Inferior parietal cortex (tissue), 1 donor: Measurements from ENCODE around the gene IPO13.

ENCODE experiments used
- DNase-seq: peaks from one replicate; pipeline ENCODE4 v3.0.0-alpha.2; 2016; ENCODE audit errors: extremely low spot score

IPO13 gene, protein sequence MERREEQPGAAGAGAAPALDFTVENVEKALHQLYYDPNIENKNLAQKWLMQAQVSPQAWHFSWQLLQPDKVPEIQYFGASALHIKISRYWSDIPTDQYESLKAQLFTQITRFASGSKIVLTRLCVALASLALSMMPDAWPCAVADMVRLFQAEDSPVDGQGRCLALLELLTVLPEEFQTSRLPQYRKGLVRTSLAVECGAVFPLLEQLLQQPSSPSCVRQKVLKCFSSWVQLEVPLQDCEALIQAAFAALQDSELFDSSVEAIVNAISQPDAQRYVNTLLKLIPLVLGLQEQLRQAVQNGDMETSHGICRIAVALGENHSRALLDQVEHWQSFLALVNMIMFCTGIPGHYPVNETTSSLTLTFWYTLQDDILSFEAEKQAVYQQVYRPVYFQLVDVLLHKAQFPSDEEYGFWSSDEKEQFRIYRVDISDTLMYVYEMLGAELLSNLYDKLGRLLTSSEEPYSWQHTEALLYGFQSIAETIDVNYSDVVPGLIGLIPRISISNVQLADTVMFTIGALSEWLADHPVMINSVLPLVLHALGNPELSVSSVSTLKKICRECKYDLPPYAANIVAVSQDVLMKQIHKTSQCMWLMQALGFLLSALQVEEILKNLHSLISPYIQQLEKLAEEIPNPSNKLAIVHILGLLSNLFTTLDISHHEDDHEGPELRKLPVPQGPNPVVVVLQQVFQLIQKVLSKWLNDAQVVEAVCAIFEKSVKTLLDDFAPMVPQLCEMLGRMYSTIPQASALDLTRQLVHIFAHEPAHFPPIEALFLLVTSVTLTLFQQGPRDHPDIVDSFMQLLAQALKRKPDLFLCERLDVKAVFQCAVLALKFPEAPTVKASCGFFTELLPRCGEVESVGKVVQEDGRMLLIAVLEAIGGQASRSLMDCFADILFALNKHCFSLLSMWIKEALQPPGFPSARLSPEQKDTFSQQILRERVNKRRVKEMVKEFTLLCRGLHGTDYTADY

DNA sequence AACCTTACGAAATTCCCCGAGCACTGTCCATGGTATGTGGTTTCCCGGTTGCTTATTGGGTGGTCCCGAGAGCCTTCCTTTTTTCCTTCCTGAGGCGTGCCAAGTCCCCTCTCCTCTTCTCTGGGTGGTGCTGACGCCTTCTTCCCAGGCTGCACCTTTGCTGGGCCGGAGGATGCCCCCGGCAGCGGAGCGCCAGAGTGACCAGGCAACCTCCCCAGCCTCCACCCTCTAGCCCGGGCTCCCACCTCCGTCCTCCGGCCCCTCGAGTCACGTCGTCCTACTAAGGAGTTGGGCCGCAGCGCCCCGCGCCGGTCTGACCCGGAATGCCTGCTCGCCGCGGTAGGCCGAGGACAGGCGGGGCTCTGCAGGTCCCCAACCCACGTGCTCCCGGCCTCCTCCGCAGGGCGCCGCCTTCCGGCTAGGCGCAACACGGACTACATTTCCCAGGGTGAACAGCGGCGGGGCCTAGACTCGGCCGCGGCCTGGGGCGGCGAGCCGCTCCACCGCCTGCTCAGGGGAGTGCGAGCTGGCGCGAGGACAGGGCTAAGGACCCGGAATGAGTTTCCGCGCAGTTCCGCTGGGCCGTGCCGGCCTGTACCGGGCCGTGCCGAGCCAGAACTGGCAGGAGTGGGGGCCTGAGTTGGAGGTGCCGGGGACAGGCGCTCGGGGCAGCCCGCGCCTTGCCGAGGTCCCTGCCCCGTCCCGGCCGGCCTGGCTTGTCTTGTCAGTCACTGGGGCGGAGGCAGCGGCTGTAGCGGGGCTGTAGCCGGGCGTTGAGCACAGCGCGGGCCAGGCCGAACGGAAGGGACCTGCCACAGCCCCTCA is at the start of gene IPO13:
Gene IPO13, plus strand, starts transcription at position 715 of the 825 bp plus-strand sequence. CDS start 651 bp downstream, outside the sequence.
- peak; percentile 96 for DNase-seq

DNA sequence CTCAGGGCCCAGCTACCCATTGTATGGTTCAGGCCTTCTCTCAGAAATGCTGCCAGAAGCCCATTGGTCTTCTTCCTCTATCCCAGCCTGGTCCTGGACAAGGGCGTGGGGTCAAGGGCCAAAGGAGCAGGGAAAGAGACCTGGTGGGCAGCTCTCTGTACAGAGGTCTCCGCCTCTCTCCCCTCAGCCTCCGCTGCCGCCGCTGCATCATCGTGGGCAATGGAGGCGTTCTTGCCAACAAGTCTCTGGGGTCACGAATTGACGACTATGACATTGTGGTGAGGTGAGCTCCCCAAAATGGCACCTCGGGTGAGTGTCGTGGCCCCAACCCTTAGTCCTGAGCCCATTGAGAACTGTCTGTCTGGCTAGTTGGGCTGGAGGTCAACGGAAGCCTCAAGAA is 47.8 kb upstream of the IPO13 start:
- DNase-seq = no peak

DNA sequence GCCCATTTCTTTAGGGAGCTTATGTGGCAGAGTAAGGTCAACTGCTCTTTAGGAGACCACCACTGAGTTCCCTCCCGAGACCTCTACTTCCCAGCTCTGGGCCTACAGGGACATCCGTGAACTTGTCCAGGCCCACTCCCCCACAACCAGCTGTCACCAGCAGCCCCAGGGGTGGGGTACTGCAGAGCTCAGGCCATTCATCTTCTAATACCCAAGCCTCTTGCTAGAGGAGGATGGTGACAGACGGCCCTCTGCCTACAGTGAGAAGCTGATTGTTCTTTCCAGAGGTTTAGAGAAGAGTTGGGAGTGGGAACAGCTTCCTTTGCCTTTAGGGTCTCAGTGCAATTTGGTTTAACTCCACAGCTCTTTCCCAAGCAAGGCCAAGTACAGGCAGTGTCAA is 46.4 kb upstream of the IPO13 start:
- no peak for DNase-seq

DNA sequence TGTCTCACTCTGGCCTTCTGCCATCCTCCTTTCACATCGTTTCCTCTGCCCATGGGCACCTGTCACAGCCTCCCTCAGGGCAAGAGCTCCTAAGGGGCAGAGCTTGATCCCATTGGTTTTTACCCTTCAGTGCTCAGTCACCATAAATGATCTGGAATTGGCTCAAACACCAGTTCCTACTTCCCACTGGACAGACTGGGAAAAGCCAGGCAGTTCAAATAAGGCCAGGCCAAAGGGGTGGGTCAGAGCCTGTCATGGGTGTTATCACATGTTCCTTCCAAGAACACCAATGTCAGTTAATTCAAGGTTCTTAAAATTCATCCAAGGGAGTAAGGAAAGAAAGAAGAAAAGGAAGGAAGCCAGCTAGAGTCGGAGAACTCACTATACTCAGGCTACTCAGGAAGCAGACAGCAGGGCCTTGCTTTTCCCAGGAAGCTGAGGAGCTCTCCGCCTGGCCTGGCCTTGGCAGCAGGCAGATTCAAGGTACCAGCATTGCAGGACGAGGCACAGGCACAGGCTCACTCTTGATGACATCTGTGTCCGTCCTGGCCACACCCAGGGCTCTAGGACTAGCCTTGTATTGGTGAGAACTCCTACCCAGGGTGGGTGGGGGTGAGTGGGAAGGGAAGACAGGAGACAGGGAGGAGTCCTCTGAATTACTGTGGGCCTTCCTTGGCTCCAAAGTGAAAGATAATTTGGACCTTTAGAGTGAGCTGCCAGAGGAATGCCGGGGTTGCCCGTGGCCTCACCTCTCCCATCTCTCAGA is 45.4 kb upstream of the IPO13 start:
- no peak for DNase-seq

DNA sequence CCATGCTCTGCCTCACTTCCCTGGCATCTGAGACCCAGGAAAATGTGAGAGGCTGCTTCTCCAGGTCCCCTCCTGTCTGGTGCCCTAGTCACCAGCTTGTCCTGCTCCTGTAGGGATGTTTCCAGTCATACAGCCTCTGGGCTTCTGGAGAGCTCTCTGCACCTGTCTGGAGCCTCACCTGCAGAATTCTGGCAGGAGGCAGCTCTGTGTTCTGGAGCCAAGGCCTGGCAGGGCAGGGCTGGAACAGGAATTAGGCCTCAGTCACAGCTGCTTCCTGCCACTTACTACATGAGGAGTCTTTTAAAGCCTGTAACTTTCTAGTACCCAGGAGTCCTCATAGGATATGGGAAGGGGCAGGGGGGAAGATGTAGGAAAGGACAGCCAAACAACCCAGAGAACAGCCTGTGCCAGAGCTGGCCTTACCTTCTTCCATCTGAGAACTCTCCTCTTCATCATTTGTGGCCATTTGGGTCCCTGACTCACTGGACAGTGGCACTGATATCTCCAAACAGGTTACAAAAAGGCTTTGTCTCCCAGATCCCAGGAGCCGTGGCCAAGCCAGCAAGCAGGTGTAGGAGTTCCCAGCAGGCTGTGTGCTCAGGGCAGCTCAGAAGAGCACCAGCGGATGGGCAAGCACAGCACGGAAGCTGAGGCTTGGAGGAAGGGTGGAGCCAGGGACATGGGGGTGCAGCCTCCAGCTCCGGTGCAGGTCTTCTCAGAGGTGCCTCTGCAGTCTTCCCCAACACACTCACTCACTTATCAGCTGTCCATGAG is 44.5 kb upstream of the IPO13 start:
- DNase-seq = no peak

DNA sequence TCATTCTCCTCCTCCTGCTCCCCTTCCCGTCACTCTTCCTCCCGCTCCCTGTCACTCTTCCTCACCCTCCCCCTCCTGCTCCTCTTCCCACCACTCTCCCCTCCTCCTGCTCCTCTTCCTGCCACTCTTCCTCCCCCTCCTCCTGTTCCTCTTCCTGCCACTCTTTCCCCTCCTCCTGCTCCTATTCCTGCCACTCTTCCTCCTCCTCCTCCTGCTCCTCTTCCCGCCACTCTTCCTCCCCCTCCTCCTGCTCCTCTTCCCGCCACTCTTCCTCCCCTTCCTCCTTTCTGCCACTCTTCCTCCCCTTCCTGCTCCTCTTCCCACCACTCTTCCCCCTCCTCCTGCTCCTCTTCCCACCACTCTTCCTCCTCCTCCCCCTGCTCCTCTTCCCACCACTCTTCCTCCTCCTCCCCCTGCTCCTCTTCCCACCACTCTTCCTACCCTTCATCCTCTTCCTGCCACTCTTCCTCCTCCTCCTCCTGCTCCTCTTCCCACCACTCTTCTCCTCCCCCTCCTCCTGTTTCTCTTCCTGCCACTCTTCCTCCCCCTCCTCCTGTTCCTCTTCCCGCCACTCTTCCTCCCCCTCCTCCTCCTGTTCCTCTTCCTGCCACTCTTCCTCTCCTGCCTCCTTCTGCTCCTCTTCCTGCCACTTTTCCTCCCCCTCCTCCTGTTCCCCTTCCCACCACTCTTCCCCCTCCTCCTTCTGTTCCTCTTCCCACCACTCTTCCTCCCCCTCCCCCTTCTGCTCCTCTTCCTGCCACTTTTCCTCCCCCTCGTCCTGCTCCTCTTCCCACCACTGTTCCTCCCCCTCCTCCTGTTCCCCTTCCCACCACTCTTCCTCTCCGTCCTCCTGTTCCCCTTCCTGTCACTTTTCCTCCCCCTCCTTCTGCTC is 41.8 kb upstream of the IPO13 start:
- DNase-seq = no peak

DNA sequence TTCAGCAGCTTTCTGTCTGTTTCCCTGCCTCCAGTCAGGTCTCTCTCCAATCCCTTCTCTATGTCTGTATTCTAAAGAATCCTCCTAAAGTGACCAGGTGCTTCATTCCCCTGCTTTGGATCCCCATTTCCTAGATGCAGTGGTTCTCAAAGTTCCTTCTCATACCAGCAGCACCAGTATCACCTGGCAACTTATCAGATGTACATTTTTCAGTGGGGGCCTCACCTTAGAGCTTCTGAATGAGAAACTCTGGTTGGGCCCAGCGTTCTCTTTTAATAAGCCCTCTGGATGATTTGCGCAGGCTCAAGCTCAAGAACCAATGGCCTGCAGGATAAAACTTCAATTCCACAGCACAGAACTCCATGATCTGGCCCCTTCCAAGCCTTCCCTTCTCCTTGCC is 38.5 kb upstream of the IPO13 start:
- DNase-seq = no peak

DNA sequence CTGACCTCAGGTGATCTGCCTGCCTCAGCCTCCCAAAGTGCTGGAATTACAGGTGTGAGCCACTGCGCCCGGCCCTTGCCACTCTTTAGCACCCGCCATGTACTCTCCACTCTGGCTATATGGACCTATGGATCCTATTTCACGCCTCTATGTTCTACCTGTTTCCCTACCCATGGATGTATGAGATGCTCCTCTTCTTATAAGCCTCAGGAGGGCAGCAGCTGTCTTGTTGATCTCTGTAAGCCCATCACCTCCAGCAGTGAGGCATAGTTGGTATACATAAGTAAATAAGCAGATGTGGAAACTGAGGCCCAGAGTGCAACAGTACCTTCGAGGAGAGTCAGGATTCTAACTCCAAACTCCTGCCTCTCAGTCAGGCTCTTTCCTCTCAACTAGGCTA is 37.9 kb upstream of the IPO13 start:
- no peak for DNase-seq

DNA sequence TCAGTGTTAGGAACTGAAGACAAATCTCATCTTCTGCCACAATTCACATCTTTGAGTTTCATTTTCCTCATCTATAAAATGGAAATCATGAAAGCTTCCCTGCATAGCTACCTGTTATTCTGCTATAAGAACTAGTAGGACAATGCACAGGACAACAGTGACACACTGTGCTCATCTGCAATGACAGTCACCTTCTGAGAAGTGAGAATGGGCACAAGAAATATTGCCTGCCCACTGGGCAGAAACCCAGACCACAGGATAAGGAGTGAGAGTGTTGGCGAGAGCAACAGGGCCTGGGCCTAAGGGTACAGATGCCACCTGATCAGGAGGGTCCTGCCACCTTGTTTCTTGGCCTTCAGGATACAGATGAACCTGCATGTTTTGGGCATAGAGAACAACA is 36.4 kb upstream of the IPO13 start:
- no peak for DNase-seq

DNA sequence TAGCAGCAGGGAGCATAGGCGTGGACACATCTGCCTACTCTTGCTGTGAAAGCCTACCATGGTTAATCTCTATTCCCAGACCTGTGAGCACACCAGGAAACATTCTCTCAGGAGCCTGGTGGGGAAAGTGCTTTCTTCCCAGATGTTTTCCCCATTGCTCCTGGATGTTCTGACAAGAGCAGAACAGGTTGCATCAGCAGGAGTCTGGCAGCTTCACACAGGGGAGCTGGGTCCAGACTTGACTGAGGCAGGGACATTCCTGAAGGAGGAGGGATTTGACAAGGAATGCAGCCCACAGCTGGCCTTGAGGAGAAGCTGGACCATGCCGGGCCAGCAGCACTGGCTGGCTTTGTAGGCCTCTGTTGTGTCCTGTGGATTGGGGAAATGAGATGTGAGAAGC is 34.1 kb upstream of the IPO13 start:
- no peak for DNase-seq

DNA sequence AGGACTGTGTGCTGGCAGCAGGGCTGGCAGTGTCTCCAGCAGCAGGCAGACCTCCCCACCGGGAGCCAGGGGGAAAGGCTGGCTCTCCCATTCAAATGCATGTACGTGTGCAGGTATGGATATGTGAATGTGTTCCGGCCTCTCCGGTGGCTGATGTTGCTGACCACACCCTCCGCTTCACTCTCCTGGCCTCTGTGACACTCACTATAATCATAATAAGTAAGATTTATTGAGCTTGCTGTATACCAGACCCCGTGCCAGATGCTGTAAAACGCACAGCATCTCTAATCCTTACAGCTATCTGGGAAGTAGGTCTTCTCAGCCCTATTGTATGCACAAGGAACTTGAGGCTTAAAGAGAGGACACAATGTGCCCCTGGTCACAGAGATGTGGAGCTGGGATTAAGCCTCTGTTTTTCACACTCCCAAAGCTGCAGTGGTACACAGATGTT is 33.7 kb upstream of the IPO13 start:
- no peak for DNase-seq

DNA sequence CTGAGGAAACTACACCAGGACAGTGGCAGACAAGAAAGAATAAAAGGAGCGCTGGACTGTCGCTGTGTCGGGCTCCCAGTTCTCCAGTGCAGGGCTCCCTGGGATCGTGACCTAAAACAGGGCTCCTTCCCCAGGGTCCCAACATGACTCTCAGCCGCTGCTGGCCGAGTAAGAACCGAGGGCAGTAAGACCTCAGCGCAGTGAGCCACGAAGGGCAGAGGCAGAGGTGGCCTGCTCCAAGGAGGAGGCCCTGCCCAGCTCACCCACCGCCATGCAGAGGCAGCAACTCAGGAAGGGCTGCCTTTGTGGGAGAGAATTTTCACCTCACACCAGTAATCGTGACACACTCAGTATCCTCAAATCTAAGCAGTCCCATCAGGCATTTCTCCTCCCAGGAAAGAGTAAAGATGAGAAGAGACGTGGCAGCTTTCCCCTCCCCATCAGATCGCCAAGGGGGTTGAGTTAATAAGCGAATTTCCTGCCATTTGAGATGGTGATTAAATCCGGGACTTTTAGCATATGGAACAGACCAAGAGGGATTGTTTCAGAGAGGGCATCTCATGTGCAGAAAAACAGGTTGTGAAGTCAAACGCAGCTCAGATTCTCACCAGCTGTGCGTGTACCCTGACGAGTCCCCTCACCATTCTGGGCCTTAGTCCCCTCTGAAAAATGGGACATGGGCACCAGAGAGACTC is 32.9 kb upstream of the IPO13 start:
- DNase-seq = no peak

DNA sequence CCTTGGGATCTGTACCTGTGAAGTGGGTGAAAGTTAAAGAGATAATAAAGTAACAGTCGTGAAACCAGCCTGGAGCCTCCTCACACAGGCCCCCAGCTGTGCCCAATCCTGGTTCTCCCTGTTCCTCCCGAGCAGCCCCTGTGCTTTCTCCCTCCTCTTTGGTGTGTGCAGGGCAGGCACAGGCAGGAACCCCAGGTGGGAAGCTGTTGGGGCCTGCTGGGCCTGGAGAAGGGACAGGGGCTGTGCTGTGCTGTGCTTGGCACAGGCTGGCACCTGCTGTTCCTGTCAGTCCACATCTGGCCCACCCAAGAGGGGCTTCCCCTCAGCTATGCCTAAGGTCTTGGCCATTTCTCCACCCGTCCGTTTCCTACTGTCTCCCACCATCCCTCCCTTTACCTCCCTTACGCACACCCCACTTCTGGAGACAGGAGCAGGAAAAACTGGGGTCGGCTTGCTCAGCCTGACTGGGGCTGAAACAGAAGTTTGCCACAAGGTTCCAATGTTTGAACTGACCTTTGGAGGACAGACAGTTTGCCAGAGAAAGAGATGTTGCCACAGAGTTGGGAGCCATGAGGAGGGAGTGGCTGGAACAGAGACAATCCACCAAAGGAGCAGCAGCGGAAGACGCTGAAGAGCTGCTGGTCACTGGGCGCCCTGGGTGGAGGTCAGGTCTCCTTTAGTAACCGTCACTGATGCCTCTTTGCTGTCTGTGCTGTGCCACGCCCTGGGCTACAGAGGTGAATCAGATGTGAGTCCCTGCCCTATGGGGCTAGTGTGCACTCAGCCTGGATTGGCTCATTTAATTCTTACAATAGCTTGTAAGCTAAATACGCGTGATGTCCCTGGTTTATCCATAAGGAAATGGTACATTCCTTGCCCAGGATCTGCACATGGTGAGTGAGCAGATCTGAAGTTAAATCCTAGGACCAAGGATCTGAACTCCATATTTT is 31.9 kb upstream of the IPO13 start:
- no peak for DNase-seq

DNA sequence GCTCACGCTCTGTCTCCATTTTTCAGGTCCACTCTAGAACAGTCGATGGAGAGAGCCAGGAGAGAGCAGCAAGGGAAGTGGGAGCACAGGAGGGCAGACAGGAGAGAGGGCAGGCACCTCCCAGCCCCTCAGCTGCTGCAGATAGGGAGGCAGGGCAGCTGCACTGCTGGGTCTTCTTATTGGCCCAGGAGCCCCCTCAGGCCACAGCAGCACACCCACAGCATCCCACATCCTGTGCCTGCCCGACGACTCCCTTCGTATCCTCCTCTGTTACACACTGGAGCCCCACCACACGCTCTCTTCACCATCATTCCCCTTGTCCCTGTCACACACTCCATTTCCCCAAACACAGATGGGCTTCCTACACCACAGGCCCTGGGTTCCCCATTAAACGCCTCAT is 26.8 kb upstream of the IPO13 start:
- no peak for DNase-seq

DNA sequence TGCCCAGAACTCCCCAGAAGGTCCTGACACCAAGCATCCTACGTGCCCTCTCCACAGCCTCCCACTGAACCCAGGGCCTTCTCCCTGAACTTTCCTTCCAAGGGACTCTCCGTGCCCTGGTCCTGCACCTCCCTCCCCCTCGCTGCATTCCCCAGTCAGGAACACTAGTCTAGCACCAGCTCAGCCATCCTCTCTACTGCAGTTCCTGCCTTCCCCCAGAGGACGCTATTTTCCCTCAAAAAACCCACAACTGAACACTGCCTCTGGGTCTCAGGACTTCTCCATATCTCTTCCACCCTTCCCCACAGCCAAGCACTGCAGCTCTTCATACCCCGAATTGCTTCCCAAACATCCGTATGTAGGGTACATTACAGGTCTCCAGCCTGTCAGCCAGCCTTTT is 25.7 kb upstream of the IPO13 start:
- DNase-seq = no peak

DNA sequence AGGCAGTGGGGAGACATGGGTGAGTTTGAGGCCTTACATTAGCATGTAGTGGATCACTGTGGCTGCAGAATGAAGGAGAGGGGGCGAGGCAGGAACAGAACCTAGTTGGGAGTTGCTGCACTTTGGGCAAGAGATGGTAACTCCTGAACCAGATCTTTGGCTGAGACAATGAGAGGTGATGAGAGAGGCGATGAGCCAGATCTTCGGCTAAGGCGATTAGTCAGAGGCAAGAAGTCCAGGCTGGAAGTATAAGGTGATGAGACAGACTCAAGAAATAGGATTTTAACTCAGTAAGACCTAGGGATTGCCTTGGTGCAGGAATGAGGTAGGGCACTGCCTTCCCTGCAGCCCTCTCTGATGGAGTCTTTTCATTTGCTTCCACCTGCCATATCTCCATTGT is 22.2 kb upstream of the IPO13 start:
- DNase-seq = no peak

DNA sequence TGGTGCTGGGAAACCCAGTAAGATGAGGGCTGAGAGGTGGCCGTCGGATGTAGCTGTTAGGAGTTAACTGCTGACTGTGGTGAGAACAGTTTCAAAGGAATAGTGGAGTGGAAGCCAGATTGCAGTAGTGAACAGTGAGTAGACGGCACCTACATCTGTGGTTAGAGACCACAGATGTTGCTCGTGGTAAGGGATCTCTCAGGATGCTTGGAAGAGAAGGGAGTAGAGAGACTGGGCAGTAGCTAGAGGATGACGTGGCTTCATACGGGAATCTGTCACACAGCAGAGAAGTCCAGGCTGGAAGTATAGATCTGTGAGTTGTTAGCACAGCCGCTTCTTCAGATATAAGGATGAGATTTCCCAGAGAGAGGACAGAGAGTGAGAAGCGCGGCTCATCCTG is 20.9 kb upstream of the IPO13 start:
- DNase-seq = no peak
